Liver (tissue), 9 donors: Measurements from ENCODE around the gene HPCAL4. TPM values are rescaled to one million over a fixed set of nuclear protein-coding genes. Genes with fewer than 3 reads are reported as not detected.

Experiments used
- DNase-seq: peaks from one replicate; pipeline ENCODE4 v3.0.0-alpha.2; 2017; ENCODE audit warnings: low spot score
- H3K27ac ChIP-seq, 2 donors: one replicate each; pipeline ENCODE4 v1.7.0; 2013; ENCODE audit warnings: inconsistent platforms in 2 of 2, low read length in 2 of 2, control low read depth in 1 of 2, low read depth in 1 of 2, mild to moderate bottlenecking in 1 of 2
- H3K27me3 ChIP-seq, 4 donors: one replicate each; pipeline versions ENCODE4 v1.6.1 to v1.7.0; 2013; ENCODE audit warnings: low read length in 3 of 4, inconsistent platforms in 1 of 4, mild to moderate bottlenecking in 1 of 4, moderate library complexity in 1 of 4; ENCODE audit not compliant: control insufficient read depth in 4 of 4, insufficient read depth in 4 of 4
- H3K36me3 ChIP-seq, 4 donors: one replicate each; pipeline versions ENCODE4 v1.6.1 to v1.7.0; 2013; ENCODE audit warnings: low read length in 3 of 4, mild to moderate bottlenecking in 3 of 4, low read depth in 1 of 4, moderate library complexity in 1 of 4; ENCODE audit not compliant: control insufficient read depth in 4 of 4, insufficient read depth in 3 of 4
- H3K4me1 ChIP-seq, 4 donors: one replicate each; pipeline versions ENCODE4 v1.6.1 to v1.7.0; 2013; ENCODE audit warnings: low read length in 3 of 4, mild to moderate bottlenecking in 3 of 4, moderate library complexity in 1 of 4; ENCODE audit not compliant: control insufficient read depth in 4 of 4, insufficient read depth in 4 of 4
- H3K4me3 ChIP-seq, 3 donors: one replicate each; pipeline versions ENCODE4 v1.6.1 to v1.7.0; 2013; ENCODE audit warnings: low read length in 3 of 3, control low read depth in 1 of 3, low read depth in 1 of 3, mild to moderate bottlenecking in 1 of 3
- H3K9ac ChIP-seq, 2 donors: one replicate each; pipeline ENCODE4 v1.7.0; 2013; ENCODE audit warnings: low read length in 2 of 2, mild to moderate bottlenecking in 2 of 2, moderate library complexity in 2 of 2, control low read depth in 1 of 2, low read depth in 1 of 2
- H3K9me3 ChIP-seq, 4 donors: one replicate each; pipeline versions ENCODE4 v1.6.1 to v1.7.0; 2013; ENCODE audit warnings: low read length in 3 of 4; ENCODE audit not compliant: control insufficient read depth in 4 of 4
- EGR1 ChIP-seq, 2 donors: IDR thresholded peaks; 2 replicates each; pipeline ENCODE4 v1.6.1; 2016 to 2018; ENCODE audit warnings: antibody characterized with exemption in 2 of 2, low read depth in 2 of 2
- FOXA1 ChIP-seq: IDR thresholded peaks from 2 replicates; pipeline ENCODE4 v1.6.1; 2016; ENCODE audit warnings: antibody characterized with exemption
- FOXA2 ChIP-seq: IDR thresholded peaks from 2 replicates; pipeline ENCODE4 v1.6.1; 2016; ENCODE audit warnings: antibody characterized with exemption
- HNF4A ChIP-seq, 2 donors: conservative IDR thresholded peaks; 2 replicates each; pipeline ENCODE4 v1.6.1; 2016; ENCODE audit warnings: antibody characterized with exemption in 2 of 2, mild to moderate bottlenecking in 2 of 2
- HNF4G ChIP-seq: IDR thresholded peaks from 2 replicates; pipeline ENCODE4 v1.6.1; 2016; ENCODE audit warnings: antibody characterized with exemption
- NR2F2 ChIP-seq: IDR thresholded peaks from 2 replicates; pipeline ENCODE4 v1.6.1; 2016; ENCODE audit warnings: antibody characterized with exemption
- RAD21 ChIP-seq, 2 donors: IDR thresholded peaks; 2 replicates each; pipeline ENCODE4 v1.6.1; 2016; ENCODE audit warnings: antibody characterized with exemption in 2 of 2, mild to moderate bottlenecking in 2 of 2
- RXRA ChIP-seq, 2 donors: IDR thresholded peaks; 2 replicates each; pipeline ENCODE4 v1.6.1; 2017 to 2018; ENCODE audit warnings: antibody characterized with exemption in 2 of 2, mild to moderate bottlenecking in 1 of 2
- SP1 ChIP-seq: IDR thresholded peaks from 2 replicates; pipeline ENCODE4 v1.6.1; 2018; ENCODE audit warnings: antibody characterized with exemption, mild to moderate bottlenecking
- TAF1 ChIP-seq: conservative IDR thresholded peaks from 2 replicates; pipeline ENCODE4 v1.6.1; 2016; ENCODE audit warnings: antibody characterized with exemption, mild to moderate bottlenecking
- YY1 ChIP-seq: IDR thresholded peaks from 2 replicates; pipeline ENCODE4 v1.6.1; 2016; ENCODE audit warnings: antibody characterized with exemption, mild to moderate bottlenecking
- WGBS: extraction: QIAGEN DNeasy Blood & Tissue Kit; methylation state at CpG from one replicate; pipeline ENCODE4 v1.1.7; 2013; 5-methylcytosine and 5-hydroxymethylcytosine counted together
- polyA plus RNA-seq, 2 donors: library from polyadenylated mRNA; stranded (reverse) in 1 of 2; unstranded in 1 of 2; fragments of 200-250 nt in 1 of 2; fragments of >200 nt in 1 of 2; fragmentation: Nextera tagmentation in 1 of 2; extraction: Ambion mirVana in 1 of 2; gene quantifications; one replicate each; pipeline versions ENCODE4 v1.2.1 to v1.2.3, GENCODE V29; 2013 to 2015
- total RNA-seq, 2 donors: library from RNA; depleted of rRNA; stranded (reverse); fragments of >200 nt; gene quantifications; one replicate each; pipeline ENCODE4 v1.2.3, GENCODE V29; 2014
- TF ChIP-seq, protein P1 (sequence below): IDR thresholded peaks from 2 replicates; pipeline ENCODE4 v1.6.1; 2016; ENCODE audit warnings: antibody characterized with exemption
- TF ChIP-seq, protein P2 (sequence below): IDR thresholded peaks from 2 replicates; pipeline ENCODE4 v1.6.1; 2016; ENCODE audit warnings: antibody characterized with exemption
- TF ChIP-seq, protein P3 (sequence below): IDR thresholded peaks from 2 replicates; pipeline ENCODE4 v1.6.1; 2016; ENCODE audit warnings: antibody characterized with exemption
- TF ChIP-seq, protein P4 (sequence below): fragments of 150-350 bp; IDR thresholded peaks from 2 replicates; pipeline ENCODE4 v1.5.1; 2017; ENCODE audit warnings: improper control_type of control experiment, low read depth, low read length; ENCODE audit not compliant: missing input control
- donor health status: healthy.
- donor health status: healthy.
- donor health status: healthy.
- donor health status: healthy.
- donor health status: healthy.

The HPCAL4 gene
- total and polyA plus RNA-seq, 4 donors, result not detected

DNA sequence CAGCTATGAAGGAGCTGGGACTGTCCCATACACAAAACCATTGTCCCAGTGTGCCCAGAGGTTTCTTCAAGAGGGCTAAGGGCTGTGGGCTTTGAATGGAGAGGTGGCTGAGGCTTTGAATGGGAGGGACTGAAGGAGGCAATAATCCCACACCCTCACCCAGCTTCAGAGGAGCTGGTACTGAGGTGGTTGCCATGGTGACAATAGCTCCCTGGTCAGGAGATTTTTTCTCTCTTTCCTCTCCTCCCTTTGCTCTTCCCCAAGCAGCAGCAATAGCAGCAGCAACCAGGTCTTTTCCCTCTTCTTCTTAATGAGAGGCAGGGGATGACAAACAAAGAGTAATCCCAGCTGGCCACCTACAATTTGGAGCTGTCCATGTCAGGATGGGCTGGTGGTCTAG is 1.6 kb downstream of the HPCAL4 start:
- Histone ChIP-seq H3K36me3 (no peaks in the 10 kb centered on the region), H3K4me1 (peaks cover 0 to 14% (median 10%) of the 10 kb centered on the region in 4 donors), H3K9ac (no peak overlapping the region), H3K27ac (no peak overlapping the region), H3K4me3 (no peak overlapping the region), H3K27me3 (peaks cover 4 to 11% (median 5%) of the 10 kb centered on the region in 4 donors), H3K9me3 (no peaks in the 10 kb centered on the region)
- TF ChIP-seq FOXA2, result no peak
- TF ChIP-seq, protein P1, sequence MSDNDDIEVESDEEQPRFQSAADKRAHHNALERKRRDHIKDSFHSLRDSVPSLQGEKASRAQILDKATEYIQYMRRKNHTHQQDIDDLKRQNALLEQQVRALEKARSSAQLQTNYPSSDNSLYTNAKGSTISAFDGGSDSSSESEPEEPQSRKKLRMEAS, result no peak
- TF ChIP-seq FOXA1, result no peak
- no peak for TF ChIP-seq NR2F2
- no peak for TF ChIP-seq HNF4A (conservative IDR thresholded peaks at IDR 0.05)
- no peak for TF ChIP-seq YY1
- no peak for TF ChIP-seq EGR1 (IDR thresholded peaks at IDR 0.05; ENCODE audit: low read depth in 2 of 2)
- TF ChIP-seq, protein P2, sequence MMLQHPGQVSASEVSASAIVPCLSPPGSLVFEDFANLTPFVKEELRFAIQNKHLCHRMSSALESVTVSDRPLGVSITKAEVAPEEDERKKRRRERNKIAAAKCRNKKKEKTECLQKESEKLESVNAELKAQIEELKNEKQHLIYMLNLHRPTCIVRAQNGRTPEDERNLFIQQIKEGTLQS, result no peak
- TF ChIP-seq, protein P3, sequence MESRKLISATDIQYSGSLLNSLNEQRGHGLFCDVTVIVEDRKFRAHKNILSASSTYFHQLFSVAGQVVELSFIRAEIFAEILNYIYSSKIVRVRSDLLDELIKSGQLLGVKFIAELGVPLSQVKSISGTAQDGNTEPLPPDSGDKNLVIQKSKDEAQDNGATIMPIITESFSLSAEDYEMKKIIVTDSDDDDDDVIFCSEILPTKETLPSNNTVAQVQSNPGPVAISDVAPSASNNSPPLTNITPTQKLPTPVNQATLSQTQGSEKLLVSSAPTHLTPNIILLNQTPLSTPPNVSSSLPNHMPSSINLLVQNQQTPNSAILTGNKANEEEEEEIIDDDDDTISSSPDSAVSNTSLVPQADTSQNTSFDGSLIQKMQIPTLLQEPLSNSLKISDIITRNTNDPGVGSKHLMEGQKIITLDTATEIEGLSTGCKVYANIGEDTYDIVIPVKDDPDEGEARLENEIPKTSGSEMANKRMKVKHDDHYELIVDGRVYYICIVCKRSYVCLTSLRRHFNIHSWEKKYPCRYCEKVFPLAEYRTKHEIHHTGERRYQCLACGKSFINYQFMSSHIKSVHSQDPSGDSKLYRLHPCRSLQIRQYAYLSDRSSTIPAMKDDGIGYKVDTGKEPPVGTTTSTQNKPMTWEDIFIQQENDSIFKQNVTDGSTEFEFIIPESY, result no peak
- DNase-seq, result no peak

DNA sequence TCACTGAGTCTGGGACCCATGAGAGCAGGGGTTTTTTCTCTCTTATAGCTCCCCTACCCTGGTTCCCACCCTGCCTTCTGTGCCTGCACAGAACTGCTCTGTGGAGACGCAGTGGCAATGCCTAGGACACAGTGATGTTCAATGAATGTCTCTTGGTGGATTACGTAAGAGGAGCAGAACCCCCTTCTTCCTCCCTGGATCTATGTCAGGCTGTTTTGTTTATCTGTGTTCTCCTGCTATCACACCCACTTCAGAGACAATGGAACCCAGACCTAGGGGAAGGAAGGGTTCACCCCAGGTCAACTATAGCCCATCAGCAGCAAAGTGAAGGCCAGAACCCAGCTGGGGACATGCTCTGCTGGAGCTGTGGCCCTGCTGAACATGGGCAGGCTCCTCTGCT is 2.0 kb downstream of the HPCAL4 start:
- 72% methylated on average over 2 of the region's 2 CpGs for WGBS
- no peak overlapping the region for H3K27ac ChIP-seq
- H3K4me3 ChIP-seq, result no peak overlapping the region
- TF ChIP-seq HNF4A (conservative IDR thresholded peaks at IDR 0.05) (no peak), TAF1 (no peak), RAD21 (IDR thresholded peaks at IDR 0.05) (no peak), SP1 (no peak)
- no peaks in the 10 kb centered on the region for H3K9me3 ChIP-seq
- H3K36me3 ChIP-seq, result no peaks in the 10 kb centered on the region
- no peak overlapping the region for H3K9ac ChIP-seq
- H3K27me3 ChIP-seq, result peaks cover 4 to 14% (median 5%) of the 10 kb centered on the region in 4 donors
- DNase-seq, result no peak
- peaks cover 0 to 14% (median 10%) of the 10 kb centered on the region in 4 donors for H3K4me1 ChIP-seq

DNA sequence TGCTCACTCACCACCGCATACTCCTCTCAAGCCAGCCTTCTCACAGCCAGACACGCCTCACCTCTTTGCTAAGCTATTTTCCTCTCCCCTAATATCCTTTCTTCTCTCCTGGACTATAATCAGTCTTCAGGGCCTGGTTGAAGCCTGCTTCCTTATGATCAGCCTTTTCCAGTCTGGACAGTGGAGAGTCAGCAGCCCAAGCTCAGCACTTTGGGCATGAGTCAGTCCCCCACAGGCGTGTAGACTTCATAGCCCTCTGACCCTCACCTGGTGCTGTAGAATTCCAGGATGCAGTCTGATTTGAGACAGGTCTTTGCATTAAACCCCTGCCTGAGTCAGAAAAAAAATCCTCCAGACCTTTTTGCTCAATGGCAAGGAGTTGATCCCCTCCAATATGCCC is 2.5 kb downstream of the HPCAL4 start:
- no peak for DNase-seq
- H3K27ac ChIP-seq, result no peak overlapping the region
- no peak overlapping the region for H3K4me3 ChIP-seq
- WGBS, result 84% methylated on average over 3 of the region's 3 CpGs
- TF ChIP-seq NR2F2, result no peak
- TF ChIP-seq HNF4G, result no peak
- TF ChIP-seq, protein P1, result no peak
- no peak for TF ChIP-seq EGR1 (IDR thresholded peaks at IDR 0.05; ENCODE audit: low read depth in 2 of 2)
- no peak for TF ChIP-seq SP1
- TF ChIP-seq, protein P2, result no peak
- TF ChIP-seq, protein P3, result no peak
- TF ChIP-seq RAD21 (IDR thresholded peaks at IDR 0.05), result no peak
- TF ChIP-seq, protein P4, sequence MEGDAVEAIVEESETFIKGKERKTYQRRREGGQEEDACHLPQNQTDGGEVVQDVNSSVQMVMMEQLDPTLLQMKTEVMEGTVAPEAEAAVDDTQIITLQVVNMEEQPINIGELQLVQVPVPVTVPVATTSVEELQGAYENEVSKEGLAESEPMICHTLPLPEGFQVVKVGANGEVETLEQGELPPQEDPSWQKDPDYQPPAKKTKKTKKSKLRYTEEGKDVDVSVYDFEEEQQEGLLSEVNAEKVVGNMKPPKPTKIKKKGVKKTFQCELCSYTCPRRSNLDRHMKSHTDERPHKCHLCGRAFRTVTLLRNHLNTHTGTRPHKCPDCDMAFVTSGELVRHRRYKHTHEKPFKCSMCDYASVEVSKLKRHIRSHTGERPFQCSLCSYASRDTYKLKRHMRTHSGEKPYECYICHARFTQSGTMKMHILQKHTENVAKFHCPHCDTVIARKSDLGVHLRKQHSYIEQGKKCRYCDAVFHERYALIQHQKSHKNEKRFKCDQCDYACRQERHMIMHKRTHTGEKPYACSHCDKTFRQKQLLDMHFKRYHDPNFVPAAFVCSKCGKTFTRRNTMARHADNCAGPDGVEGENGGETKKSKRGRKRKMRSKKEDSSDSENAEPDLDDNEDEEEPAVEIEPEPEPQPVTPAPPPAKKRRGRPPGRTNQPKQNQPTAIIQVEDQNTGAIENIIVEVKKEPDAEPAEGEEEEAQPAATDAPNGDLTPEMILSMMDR, result no peak
- no peak for TF ChIP-seq RXRA (IDR thresholded peaks at IDR 0.05)
- TF ChIP-seq FOXA2, result no peak
- H3K36me3 ChIP-seq, result no peaks in the 10 kb centered on the region
- no peaks in the 10 kb centered on the region for H3K9me3 ChIP-seq
- H3K27me3 ChIP-seq, result peaks cover 4 to 14% (median 5%) of the 10 kb centered on the region in 4 donors
- H3K4me1 ChIP-seq, result peaks cover 0 to 14% (median 10%) of the 10 kb centered on the region in 4 donors
- H3K9ac ChIP-seq, result no peak overlapping the region
